ENCODE measurements around the gene SLC22A23.

SLC22A23 gene

GRCh38 chr6:3235486-3235885 lies 221.4 kb downstream of the SLC22A23 start:
- DNase-seq = no peak

GRCh38 chr6:3233904-3234303 lies 222.9 kb downstream of the SLC22A23 start:
- DNase-seq = no peak

GRCh38 chr6:3233321-3233720 lies 223.5 kb downstream of the SLC22A23 start:
- peak; percentile 21 for DNase-seq

- DNase-seq = peak; percentile 78
Measured at GRCh38 chr6:3232017-3232945, 224.6 kb downstream of the SLC22A23 start.

- peak; percentile 89 for DNase-seq
Measured at GRCh38 chr6:3231247-3232016, 225.4 kb downstream of the SLC22A23 start.

- peak; percentile 94 for DNase-seq
Measured at GRCh38 chr6:3230900-3231246, 226.0 kb downstream of the SLC22A23 start.

GRCh38 chr6:3230256-3230882 lies 226.5 kb downstream of the SLC22A23 start:
- peak; percentile 94 for DNase-seq

- DNase-seq = peak; percentile 63
Measured at GRCh38 chr6:3229566-3230178, 227.2 kb downstream of the SLC22A23 start.

- DNase-seq = peak; percentile 85
Measured at GRCh38 chr6:3228771-3229565, 227.9 kb downstream of the SLC22A23 start.

- peak; percentile 94 for DNase-seq
Measured at GRCh38 chr6:3228046-3228671, 228.7 kb downstream of the SLC22A23 start.

GRCh38 chr6:3227363-3228045 lies 229.3 kb downstream of the SLC22A23 start, which contains the start of gene TUBB2B:
TSS of gene TUBB2B (minus strand) at chr6:3227653. CDS start at chr6:3227543, 110 bp downstream.
- DNase-seq = peak; percentile 87

GRCh38 chr6:3226481-3227362 lies 230.1 kb downstream of the SLC22A23 start:
- peak; percentile 20 for DNase-seq

- DNase-seq = no peak
Measured at GRCh38 chr6:3226042-3226441, 230.8 kb downstream of the SLC22A23 start.

- no peak for DNase-seq
Measured at GRCh38 chr6:3222506-3223038, 234.3 kb downstream of the SLC22A23 start.

GRCh38 chr6:3221578-3221977 lies 235.3 kb downstream of the SLC22A23 start:
- no peak for DNase-seq

- DNase-seq = no peak
Measured at GRCh38 chr6:3220366-3220765, 236.5 kb downstream of the SLC22A23 start.
